GM23338 (cell line): Measurements from ENCODE around the gene TXNRD1. TPM values are rescaled to one million over a fixed set of nuclear protein-coding genes. Genes with fewer than 3 reads are reported as not detected.

ENCODE experiments used
- ATAC-seq: fragments of 200-7000 bp; cut with Tn5 transposase; 3 replicates; pipeline ENCODE4 v1.9.1; 2020
- DNase-seq: peaks from one replicate; pipeline ENCODE4 v3.0.0-alpha.2; 2015; ENCODE audit warnings: low spot score
- H2AFZ ChIP-seq: fragments of 200-600 bp; sonication (generic); 2 replicates; pipeline ENCODE4 v1.8.0; 2016; ENCODE audit warnings: antibody characterized with exemption, mild to moderate bottlenecking, moderate library complexity
- H3F3A ChIP-seq: fragments of 200-600 bp; sonication (generic); replicated peaks from 2 replicates; pipeline ENCODE4 v1.8.0; 2017; ENCODE audit warnings: antibody characterized with exemption, mixed run types, low read depth
- H3K27ac ChIP-seq: fragments of 200-600 bp; sonication (generic); 2 replicates; pipeline ENCODE4 v1.6.1; 2016; ENCODE audit warnings: low read depth
- H3K27me3 ChIP-seq: fragments of 200-600 bp; sonication (generic); 2 replicates; pipeline ENCODE4 v1.8.0; 2016; ENCODE audit warnings: mild to moderate bottlenecking, mixed run types, moderate library complexity; ENCODE audit not compliant: insufficient read depth
- H3K36me3 ChIP-seq: fragments of 200-600 bp; sonication (generic); 2 replicates; pipeline ENCODE4 v1.8.0; 2016; ENCODE audit warnings: mild to moderate bottlenecking; ENCODE audit not compliant: insufficient read depth
- H3K4me1 ChIP-seq: fragments of 200-600 bp; sonication (generic); 2 replicates; pipeline ENCODE4 v1.8.0; 2016; ENCODE audit warnings: mild to moderate bottlenecking, moderate library complexity; ENCODE audit not compliant: insufficient read depth
- H3K4me2 ChIP-seq: fragments of 200-600 bp; sonication (generic); 2 replicates; pipeline ENCODE4 v1.7.1; 2017; ENCODE audit warnings: mixed run types
- H3K4me3 ChIP-seq: fragments of 200-600 bp; sonication (generic); 2 replicates; pipeline ENCODE4 v1.6.1; 2016; ENCODE audit warnings: mixed run types
- H3K79me2 ChIP-seq: fragments of 200-600 bp; sonication (generic); replicated peaks from 2 replicates; pipeline ENCODE4 v1.8.0; 2017; ENCODE audit warnings: mild to moderate bottlenecking; ENCODE audit not compliant: insufficient read depth
- H3K9me2 ChIP-seq: fragments of 200-600 bp; sonication (generic); 2 replicates; pipeline ENCODE4 v1.8.0; 2017; ENCODE audit not compliant: insufficient read depth
- H4K20me1 ChIP-seq: fragments of 200-600 bp; sonication (generic); replicated peaks from 2 replicates; pipeline ENCODE4 v1.8.0; 2017; ENCODE audit warnings: mild to moderate bottlenecking; ENCODE audit not compliant: insufficient read depth
- H3K27ac Mint-ChIP-seq: 2 replicates; pipeline ENCODE4 v1.8.0; 2020; ENCODE audit warnings: inconsistent platforms, mild to moderate bottlenecking, moderate library complexity, mixed read lengths
- H3K27me3 Mint-ChIP-seq: 3 replicates; pipeline ENCODE4 v1.8.0; 2022; ENCODE audit warnings: low read depth, mild to moderate bottlenecking, moderate library complexity, mixed read lengths, inconsistent platforms; ENCODE audit not compliant: insufficient read depth, poor library complexity
- H3K36me3 Mint-ChIP-seq: 3 replicates; pipeline ENCODE4 v1.8.0; 2021; ENCODE audit warnings: low read depth, mild to moderate bottlenecking, inconsistent platforms, moderate library complexity, mixed read lengths
- H3K4me1 Mint-ChIP-seq: 3 replicates; pipeline ENCODE4 v1.8.0; 2020; ENCODE audit warnings: mild to moderate bottlenecking, inconsistent platforms, mixed read lengths
- H3K4me3 Mint-ChIP-seq: 3 replicates; pipeline ENCODE4 v1.8.0; 2021; ENCODE audit warnings: moderate library complexity, mild to moderate bottlenecking, inconsistent platforms, mixed read lengths
- H3K9me3 Mint-ChIP-seq: 3 replicates; pipeline ENCODE4 v1.8.0; 2020; ENCODE audit warnings: moderate library complexity, mild to moderate bottlenecking, inconsistent platforms, mixed read lengths
- CREB1 ChIP-seq: fragments of 250-450 bp; sonication (Bioruptor Pico); IDR thresholded peaks from 2 replicates; pipeline ENCODE4 v1.5.0; 2020; ENCODE audit warnings: low read depth, mild to moderate bottlenecking, moderate library complexity
- CTCF ChIP-seq, 2 experiments: fragments of 200-600 bp in 1 of 2; sonication (generic) in 1 of 2; conservative IDR thresholded peaks; 2 replicates each; pipeline versions ENCODE4 v1.5.1 to v1.6.1; 2016 to 2017; ENCODE audit warnings: antibody characterized with exemption in 2 of 2, low read depth in 2 of 2, mild to moderate bottlenecking in 2 of 2, moderate library complexity in 1 of 2
- ETS1 ChIP-seq: IDR thresholded peaks from 2 replicates; pipeline ENCODE4 v1.6.1; 2016; ENCODE audit warnings: antibody characterized with exemption
- EZH2 ChIP-seq: fragments of 200-600 bp; sonication (generic); IDR thresholded peaks from one replicate; pipeline ENCODE4 v1.8.0; 2017; ENCODE audit warnings: antibody characterized with exemption, mild to moderate bottlenecking, low read depth; ENCODE audit not compliant: unreplicated experiment
- EZH2phosphoT487 ChIP-seq: fragments of 200-600 bp; sonication (generic); IDR thresholded peaks from one replicate; pipeline ENCODE4 v1.8.1; 2018; ENCODE audit warnings: antibody characterized with exemption; ENCODE audit not compliant: unreplicated experiment
- JUNB ChIP-seq: IDR thresholded peaks from one replicate; pipeline ENCODE4 v1.6.1; 2016; ENCODE audit warnings: antibody characterized with exemption; ENCODE audit not compliant: unreplicated experiment
- NANOG ChIP-seq: IDR thresholded peaks from 2 replicates; pipeline ENCODE4 v1.6.1; 2016; ENCODE audit warnings: antibody characterized with exemption, borderline replicate concordance
- POLR2AphosphoS5 ChIP-seq: IDR thresholded peaks from 2 replicates; pipeline ENCODE4 v1.6.1; 2016; ENCODE audit warnings: antibody characterized with exemption, low read depth
- REST ChIP-seq: IDR thresholded peaks from one replicate; pipeline ENCODE4 v1.6.1; 2018; ENCODE audit warnings: antibody characterized with exemption; ENCODE audit not compliant: unreplicated experiment
- STAT1 ChIP-seq: IDR thresholded peaks from one replicate; pipeline ENCODE4 v1.6.1; 2016; ENCODE audit warnings: antibody characterized with exemption; ENCODE audit not compliant: unreplicated experiment
- ZNF114 ChIP-seq: fragments of 250-450 bp; sonication (Bioruptor Pico); IDR thresholded peaks from 2 replicates; pipeline ENCODE4 v1.5.0; 2020; ENCODE audit warnings: mild to moderate bottlenecking, moderate library complexity
- ZNF331 ChIP-seq: fragments of 250-450 bp; sonication (Bioruptor Pico); IDR thresholded peaks from 2 replicates; pipeline ENCODE4 v1.5.0; 2020; ENCODE audit warnings: low read depth, mild to moderate bottlenecking, moderate library complexity
- ZNF462 ChIP-seq: fragments of 250-450 bp; sonication (Bioruptor Pico); IDR thresholded peaks from 2 replicates; pipeline ENCODE4 v1.5.0; 2020; ENCODE audit warnings: mild to moderate bottlenecking, moderate library complexity
- polyA plus RNA-seq: library from polyadenylated mRNA; unstranded; fragments of >200 nt; fragmentation: Nextera tagmentation; extraction: Ambion mirVana; gene quantifications from 2 replicates; pipeline ENCODE4 v1.2.1, GENCODE V29; 2016
- total RNA-seq: library from RNA; depleted of rRNA; stranded (reverse); fragments of >200 nt; shearing (Covaris generic); gene quantifications from 2 replicates; pipeline ENCODE4 v1.2.3, GENCODE V29; 2014

The TXNRD1 gene
- total and polyA plus RNA-seq, 2 experiments from 2014 or later: 115 to 127 TPM

- Mint-ChIP-seq H3K9me3 (peaks cover 14% of the 10 kb centered on the region), H3K27ac (no peak overlapping the region), H3K27me3 (peaks cover 7% of the 10 kb centered on the region), H3K36me3 (peaks cover 10% of the 10 kb centered on the region), H3K4me3 (no peak overlapping the region), H3K4me1 (peaks cover under 1% of the 10 kb centered on the region; the same call in 2 of the 3 replicates)
- H3F3A ChIP-seq: no peaks in the 10 kb centered on the region
- H3K79me2 ChIP-seq: no peaks in the 10 kb centered on the region
- H3K27ac ChIP-seq: no peak overlapping the region
- H3K9me2 ChIP-seq: no peaks in the 10 kb centered on the region
- no peak overlapping the region for H3K4me2 ChIP-seq
- H2AFZ ChIP-seq: no peak overlapping the region
- H4K20me1 ChIP-seq: no peaks in the 10 kb centered on the region
- TF ChIP-seq REST (no peak), CTCF (conservative IDR thresholded peaks at IDR 0.05; ENCODE audit: low read depth in 2 of 2) (no peak), CREB1 (CRISPR knock-in tag) (no peak), JUNB (no peak), EZH2 (no peak), ZNF462 (CRISPR knock-in tag) (no peak), ETS1 (no peak), POLR2AphosphoS5 (no peak), ZNF331 (CRISPR knock-in tag) (no peak), EZH2phosphoT487 (no peak), ZNF114 (no peak), NANOG (no peak), STAT1 (no peak)
- no peak overlapping the region for H3K4me3 ChIP-seq
- no peaks in the 10 kb centered on the region for H3K36me3 ChIP-seq
- H3K4me1 ChIP-seq: no peaks in the 10 kb centered on the region
- no peak for DNase-seq
- H3K27me3 ChIP-seq: no peaks in the 10 kb centered on the region
- ATAC-seq: no peak
These were observed 145.6 kb downstream of the TXNRD1 start for GRCh38 chr12:104360983-104361707.
